GM19372 (cell line): ENCODE results near the gene SEMA3G.

Source experiments
- ATAC-seq: cut with Tn5 transposase; IDR thresholded peaks from one replicate; pipeline ENCODE4 v1.9.1; 2021; ENCODE audit warnings: mild to moderate bottlenecking, low read depth, moderate library complexity; ENCODE audit not compliant: unreplicated experiment

Gene SEMA3G

DNA sequence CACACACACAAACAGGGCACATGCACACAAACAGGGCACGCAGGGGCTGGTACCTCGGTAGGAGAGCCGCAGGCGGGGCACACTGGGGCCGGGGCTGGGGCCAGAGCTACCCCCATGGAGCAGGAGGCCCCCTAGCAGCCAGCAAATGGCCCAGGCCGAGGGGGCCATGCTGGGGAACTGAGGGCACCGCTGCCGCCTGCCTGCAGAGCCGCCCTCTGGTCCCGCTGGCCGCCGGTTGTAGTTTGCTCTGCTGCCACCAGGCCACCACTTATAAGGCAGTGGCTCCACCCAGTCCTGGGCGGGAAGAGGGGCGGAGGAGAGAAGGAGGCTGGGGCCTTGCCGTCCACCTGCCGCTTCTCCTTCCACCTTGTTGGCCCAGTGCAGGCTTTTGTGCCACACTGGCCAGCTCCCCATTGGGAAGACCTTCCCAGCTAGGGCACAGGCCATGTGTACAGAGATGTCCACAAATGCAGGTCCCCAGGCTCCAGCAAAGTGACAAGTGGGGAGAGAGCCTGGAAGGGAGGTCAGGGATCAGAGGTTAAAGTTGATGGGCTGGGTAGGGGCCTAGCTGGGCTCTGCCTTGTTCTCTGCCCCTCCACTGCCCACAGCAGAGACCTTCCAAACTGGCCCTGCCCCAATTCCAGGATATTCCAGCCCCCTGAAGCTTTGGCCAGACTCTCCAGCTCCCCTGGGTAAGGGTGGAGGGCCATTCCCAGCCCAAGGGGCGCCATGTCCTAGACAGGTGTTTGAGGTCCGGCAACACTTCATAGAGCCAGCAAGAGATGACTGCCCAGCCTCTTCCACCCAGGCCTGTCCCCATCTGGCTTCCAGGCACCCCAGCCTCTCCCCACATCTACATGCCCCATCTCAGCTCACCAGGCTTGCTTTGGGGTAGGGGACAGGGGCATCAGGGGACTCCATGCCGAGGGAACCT is at the start of gene SEMA3G:
Gene SEMA3G, minus strand, starts transcription at position 244 of the 934 bp plus-strand sequence. Its CDS starts 76 bp downstream, at position 168.
- ATAC-seq, result peak; percentile 86

DNA sequence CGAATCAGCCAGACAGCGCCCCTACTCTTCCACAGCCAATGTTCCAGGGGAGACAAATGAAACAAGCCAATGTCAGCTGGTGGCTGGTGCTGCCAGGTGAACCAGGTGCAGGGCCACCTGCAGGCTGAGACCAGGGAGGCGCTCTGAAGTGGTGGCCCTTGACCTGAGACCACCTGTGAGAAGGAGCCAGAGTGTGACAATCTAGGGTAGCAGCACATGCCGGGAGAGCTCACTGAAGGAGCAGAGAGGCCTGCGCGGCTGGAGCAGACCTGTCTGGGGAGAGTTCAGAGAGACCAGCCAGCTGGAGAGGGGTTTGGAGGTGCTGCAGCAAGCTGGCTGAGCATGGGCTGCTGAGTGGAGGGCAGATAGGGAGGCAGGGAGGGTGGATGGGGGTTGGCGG is 49.5 kb upstream of the SEMA3G start:
- ATAC-seq, result no peak

DNA sequence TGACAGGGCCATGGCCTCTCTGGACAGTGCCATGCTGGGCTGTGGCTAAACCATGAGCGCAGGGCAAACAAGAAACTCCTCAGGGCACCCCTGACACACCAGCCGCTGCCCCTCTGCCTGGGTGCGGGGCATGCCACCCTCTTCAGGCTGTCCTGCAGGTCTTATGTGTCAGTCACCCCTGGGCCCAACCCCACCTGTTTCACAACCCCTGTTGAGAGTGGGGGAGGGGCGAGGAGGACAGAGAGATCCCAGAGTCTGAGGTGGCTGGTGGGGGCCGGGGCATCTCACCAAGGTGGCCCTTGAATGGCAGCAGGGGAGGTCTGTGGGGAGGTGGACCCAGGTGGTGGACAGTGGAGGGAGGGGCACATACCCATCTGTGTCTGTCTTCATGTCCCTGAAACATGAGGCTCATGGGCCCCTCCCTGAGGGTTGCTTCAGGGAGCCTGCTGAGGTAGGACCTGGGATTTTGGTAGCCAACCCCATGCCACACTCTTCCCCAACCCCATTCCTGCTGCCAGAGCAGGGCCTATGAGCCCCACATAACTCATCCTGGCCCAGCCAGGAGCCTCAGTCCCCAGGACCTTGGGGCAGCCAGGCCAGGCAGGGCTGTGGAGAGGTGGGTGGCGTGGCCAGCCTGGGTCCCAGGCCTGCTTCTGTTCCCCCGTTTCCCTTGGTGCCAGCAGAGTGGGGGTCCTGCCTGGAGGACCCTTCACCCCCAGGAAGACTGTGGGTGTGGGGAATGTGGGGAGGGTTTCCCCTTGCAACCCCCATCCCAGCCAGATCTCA is 48.5 kb upstream of the SEMA3G start:
- no peak for ATAC-seq

DNA sequence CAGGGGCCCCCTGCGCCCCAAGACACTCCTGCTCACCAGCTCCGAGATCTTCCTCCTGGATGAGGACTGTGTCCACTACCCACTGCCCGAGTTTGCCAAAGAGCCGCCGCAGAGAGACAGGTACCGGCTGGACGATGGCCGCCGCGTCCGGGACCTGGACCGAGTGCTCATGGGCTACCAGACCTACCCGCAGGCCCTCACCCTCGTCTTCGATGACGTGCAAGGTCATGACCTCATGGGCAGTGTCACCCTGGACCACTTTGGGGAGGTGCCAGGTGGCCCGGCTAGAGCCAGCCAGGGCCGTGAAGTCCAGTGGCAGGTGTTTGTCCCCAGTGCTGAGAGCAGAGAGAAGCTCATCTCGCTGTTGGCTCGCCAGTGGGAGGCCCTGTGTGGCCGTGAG is 47.2 kb upstream of the SEMA3G start:
- ATAC-seq, result no peak

DNA sequence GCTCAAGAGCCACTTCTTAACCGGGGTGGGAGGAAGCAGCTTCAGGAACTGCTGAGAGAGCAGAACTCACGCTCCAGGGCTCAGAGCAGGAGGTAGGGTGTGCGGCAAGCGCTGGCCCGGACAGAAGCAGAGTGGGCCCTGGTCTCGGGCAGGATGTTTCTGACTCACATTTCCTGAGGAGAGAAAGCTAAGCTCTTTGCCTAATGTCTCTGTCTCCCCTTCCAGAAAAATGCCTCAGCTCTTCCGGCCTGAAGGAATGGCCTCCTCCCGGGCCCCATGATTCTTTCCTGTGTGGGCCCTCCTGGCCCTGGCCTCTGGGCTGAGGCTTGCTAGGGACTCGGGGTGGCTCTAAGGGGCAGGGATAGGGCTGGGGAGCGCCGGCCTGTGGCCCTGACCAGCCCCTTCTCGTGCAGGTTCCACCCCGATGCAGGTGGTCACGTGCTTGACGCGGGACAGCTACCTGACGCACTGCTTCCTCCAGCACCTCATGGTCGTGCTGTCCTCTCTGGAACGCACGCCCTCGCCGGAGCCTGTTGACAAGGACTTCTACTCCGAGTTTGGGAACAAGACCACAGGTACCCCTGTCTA is 46.1 kb upstream of the SEMA3G start:
- ATAC-seq, result no peak

DNA sequence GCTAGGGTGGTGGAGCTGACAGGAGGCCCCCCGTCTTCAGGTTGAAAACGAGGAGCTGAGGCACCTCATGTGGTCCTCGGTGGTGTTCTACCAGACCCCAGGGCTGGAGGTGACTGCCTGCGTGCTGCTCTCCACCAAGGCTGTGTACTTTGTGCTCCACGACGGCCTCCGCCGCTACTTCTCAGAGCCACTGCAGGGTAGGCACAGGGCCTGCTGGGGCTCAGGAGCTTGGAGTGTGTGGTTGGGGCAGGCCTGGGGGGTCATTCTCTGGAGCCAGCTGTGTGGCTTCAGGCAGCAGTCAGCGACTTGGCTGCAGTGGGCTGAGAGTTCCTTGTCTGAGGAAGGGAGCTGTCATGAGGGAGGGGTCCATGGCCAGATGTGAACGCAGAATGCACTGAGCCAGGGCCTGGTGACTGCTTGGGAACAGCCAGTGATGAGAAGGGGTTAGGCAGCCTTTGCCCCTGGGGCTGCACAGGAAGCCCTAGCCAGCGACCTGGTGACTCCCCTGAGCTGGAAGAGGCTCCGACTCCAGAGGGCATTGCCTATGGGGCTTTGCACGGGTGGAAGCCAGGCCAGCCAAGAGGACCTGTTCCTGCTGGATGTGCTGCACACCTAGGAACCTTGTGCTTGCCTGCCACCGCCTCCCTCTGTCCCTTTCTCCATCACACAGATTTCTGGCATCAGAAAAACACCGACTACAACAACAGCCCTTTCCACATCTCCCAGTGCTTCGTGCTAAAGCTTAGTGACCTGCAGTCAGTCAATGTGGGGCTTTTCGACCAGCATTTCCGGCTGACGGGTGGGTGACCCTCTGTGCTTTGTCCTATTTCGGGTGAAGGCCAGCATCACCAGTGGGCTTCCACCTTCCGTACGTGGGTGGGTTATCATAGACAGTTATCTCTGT is 45.4 kb upstream of the SEMA3G start:
- no peak for ATAC-seq

DNA sequence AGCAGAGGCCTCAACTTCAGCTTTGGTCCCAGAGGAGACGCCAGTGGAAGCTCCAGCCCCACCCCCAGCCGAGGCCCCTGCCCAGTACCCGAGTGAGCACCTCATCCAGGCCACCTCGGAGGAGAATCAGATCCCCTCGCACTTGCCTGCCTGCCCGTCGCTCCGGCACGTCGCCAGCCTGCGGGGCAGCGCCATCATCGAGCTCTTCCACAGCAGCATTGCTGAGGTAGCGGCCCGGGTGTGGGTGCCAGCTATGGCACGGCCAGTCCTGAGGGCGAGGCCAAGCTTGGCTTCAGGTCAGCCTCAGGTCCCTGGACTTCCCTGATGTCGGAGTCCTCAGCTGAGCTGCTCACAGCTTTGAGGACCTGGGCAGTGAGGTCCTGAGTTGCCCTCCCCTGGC is 44.5 kb upstream of the SEMA3G start:
- ATAC-seq, result no peak

DNA sequence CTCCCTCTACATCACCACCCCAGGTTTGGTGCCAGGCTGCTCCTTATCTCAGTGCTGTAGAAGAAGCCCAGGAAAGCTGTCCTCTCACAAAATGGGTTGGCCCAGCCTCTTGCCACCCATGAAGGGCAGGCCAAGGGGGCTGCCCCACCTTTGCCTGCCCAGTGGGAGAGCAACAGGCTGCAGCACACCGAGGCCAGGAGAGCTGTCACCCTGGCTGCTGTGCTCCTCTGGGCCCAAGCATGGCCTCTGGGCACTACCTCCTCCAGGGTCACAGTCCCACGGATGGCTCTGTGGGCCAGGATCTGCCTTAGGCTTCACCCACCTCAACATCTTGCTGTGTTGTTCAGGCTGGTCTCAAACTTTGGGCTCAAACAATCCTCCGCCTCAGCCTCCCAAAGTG is 43.8 kb upstream of the SEMA3G start:
- no peak for ATAC-seq

DNA sequence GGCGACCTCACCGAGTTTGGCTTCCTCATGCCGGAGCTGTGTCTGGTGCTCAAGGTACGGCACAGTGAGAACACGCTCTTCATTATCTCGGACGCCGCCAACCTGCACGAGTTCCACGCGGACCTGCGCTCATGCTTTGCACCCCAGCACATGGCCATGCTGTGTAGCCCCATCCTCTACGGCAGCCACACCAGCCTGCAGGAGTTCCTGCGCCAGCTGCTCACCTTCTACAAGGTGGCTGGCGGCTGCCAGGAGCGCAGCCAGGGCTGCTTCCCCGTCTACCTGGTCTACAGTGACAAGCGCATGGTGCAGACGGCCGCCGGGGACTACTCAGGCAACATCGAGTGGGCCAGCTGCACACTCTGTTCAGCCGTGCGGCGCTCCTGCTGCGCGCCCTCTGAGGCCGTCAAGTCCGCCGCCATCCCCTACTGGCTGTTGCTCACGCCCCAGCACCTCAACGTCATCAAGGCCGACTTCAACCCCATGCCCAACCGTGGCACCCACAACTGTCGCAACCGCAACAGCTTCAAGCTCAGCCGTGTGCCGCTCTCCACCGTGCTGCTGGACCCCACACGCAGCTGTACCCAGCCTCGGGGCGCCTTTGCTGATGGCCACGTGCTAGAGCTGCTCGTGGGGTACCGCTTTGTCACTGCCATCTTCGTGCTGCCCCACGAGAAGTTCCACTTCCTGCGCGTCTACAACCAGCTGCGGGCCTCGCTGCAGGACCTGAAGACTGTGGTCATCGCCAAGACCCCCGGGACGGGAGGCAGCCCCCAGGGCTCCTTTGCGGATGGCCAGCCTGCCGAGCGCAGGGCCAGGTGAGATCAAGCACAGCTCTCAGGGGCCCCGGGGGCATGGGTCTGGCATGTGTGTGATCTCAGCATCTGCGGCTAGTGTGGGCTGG is 43.1 kb upstream of the SEMA3G start:
- no peak for ATAC-seq

DNA sequence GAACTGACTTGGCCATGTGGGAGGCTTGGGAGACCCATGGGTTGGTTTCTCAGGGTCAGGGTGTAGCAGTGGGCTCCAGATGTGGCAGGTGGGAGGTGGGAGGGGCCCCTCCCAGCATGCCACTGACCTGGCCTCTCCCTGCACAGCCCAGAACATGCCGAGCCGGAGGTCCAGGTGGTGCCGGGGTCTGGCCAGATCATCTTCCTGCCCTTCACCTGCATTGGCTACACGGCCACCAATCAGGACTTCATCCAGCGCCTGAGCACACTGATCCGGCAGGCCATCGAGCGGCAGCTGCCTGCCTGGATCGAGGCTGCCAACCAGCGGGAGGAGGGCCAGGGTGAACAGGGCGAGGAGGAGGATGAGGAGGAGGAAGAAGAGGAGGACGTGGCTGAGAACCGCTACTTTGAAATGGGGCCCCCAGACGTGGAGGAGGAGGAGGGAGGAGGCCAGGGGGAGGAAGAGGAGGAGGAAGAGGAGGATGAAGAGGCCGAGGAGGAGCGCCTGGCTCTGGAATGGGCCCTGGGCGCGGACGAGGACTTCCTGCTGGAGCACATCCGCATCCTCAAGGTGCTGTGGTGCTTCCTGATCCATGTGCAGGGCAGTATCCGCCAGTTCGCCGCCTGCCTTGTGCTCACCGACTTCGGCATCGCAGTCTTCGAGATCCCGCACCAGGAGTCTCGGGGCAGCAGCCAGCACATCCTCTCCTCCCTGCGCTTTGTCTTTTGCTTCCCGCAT is 42.3 kb upstream of the SEMA3G start:
- ATAC-seq, result no peak

DNA sequence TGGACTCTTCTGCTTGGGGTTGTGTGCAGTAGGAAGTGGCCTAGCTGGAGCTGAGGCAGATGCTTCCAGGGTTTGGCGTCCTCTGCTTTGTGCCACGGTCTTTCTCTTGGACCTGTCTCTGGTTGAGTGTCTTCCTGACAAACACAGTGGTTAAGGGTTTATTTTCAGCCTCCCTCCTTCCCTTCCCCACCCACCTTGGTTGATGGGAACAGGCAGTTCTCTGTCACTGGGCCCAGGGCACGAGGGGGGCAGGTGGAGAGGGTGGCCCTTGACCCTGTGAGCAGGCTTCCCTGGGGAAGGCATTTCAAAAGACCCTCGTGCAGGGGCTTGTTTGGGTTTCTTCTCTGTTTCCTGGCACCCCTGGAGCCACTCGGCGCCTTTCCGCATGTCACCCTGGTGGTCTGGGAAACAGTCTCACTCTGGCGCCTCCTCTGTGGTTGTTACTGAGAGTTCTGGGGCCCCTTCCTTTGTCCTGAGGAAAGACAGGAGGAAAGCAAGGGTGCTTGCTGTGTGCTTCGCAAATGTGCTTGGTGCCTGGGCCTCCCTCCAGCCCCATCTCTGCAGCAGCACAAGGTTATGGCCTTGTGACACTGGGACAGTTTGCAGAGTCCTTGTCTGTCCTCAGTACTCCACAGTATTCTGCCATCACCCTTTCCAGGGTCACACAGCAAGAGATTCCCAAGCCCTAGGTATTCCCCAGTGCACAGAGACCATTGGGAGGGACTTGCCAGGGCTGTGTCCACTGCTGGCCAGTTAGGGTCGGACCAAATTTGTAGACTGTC is 40.0 kb upstream of the SEMA3G start:
- no peak for ATAC-seq

DNA sequence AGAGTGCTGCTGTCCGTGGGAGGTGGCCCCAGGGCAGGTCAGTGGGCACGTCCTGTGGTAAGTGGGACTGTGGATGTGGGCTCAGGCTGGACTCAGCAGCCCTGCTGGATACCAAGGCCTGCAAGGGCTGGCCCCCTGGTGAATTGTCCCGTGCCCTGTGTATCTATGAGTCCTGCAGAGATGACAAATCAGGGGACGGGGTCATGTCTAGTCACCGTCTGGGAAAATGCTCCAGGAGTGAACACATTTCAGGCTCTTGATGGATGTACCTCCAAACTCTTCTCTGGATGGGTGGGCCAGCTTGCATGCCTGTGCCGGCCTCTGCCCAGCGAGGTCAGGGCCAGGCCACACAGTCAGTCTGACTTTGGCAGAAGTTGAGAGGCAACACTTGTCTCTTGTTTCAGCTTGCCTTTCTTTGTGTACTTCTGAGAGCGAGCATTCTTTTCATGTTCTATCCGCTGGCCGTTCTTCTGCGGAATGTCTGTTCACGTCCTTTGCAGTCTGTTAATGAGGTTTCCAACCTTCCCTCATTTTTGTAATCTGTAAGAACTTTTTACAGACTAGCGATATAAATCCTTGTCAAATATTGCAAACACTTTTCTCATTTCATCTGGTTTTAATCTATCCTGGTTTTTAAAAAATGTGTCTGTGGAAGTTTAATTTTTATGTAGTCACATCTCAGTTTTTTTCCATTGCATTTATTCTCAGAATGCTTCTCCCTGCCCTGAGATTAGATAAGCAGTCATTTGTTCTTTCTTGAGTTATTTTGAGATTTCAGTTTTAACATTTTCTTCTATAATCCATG is 38.9 kb upstream of the SEMA3G start:
- no peak for ATAC-seq

DNA sequence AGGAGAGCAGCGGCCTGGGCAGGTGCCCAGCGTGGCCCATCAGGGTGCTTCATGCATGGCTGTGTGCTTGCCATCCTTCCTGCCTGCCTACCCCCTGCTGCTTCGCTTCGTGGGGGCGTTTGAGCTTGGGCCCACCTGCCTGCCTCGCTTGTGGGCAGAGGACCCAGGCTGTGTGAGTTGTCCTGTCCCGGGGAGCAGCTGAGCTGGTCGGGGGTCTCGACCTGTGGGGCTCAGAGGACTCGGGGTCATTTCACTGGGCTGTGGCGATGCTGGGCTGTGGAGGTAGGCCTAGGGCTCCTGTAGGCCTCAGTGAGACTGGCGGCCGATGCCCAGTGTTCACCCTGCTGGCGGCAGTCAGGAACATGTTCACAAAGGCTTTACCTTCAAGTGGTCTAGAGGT is 38.2 kb upstream of the SEMA3G start:
- no peak for ATAC-seq

DNA sequence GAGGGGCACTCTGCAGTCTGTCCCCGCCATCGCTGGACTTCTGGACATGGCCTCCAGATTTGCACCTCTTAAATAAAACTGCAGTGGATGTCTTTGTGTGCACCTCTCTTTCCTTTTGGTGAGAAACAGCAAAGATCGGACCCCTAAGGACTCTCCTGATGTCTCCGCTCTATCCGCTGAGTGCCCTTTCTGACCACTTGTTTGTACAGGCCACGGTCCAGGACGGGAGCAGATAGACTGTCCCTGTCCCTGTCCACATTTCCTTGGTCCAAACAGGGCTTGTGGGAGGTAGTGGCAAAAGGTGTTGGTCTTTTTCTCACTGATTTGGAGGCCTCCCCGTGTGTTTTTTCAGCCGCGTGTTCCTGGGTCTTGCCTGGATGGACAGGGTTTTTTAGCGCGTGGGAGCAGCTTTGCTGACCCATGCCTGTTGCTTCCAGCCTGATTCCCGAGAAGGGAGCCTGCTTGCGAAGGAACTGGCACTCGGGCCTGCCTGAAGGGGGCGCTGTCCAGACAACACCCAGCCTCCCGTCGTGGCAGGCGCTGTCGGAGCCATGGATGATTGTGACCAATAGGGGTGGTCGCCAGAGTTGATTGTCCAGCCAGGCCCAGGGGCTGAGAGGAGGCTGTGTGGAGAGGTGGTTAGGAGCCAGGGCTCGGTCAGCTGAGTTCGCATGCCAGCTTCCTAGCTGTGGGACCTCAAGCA is 37.1 kb upstream of the SEMA3G start:
- no peak for ATAC-seq

DNA sequence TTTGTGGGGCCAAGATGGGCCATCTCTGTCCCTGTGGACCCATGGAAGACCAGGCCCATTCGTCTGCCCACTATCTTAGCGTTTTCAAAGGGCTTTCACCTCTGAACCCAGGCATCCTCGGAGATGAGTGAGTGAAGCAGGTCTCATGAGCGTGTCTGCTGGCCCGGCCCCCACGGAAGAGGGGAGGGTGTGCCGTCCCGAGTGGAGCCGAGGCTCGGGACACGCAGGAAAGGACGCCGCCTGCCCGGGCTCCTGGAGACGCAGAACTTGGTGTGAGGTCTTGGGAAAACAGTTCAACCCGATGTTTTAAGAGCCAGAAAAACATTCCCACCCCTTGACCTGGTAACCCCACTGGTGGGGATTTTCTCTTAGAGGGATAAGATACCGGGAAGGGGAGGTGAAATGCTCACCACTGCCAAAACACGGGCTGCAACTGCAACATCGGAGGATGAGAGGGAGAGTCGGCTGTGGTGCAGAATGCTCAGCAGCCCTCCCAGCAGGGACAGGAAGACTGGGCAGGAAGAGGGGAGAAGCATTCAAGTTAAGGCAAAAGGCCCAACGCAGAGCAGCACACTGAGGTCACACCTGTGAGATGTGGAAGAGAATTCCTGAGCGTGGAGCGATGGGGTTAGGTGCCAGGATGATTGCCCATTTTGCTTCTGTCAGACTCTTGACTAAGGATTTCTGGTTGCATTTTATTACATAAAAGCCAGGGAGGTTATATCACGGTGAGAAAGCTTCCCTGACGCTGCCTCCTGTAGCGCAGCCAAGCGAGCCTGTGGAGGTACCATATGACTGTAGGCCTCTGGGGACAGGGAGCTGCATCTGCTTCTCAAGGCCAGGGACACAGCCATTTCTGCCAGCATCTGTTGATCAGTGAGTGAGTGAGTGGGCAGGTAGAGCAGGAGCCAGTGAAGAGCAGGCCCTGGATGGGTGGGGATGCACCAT is 36.1 kb upstream of the SEMA3G start:
- no peak for ATAC-seq
